HK-2 (cell line): ENCODE results near the gene ZNF507.
"Not testable (repeated sequence)": the region's sequence is repeated elsewhere in the genome, so short reads cannot be mapped to it uniquely, and the experiment has no call there.

Experiments used
- DNase-seq: peaks from one replicate; pipeline ENCODE4 v3.0.0-alpha.2; 2018; ENCODE audit not compliant: unreplicated experiment

ZNF507 gene

GRCh38 chr19:32407004-32407992, 61.9 kb downstream of the ZNF507 start:
- no peak for DNase-seq

GRCh38 chr19:32415246-32415645, 69.8 kb downstream of the ZNF507 start:
- no peak for DNase-seq

DNA sequence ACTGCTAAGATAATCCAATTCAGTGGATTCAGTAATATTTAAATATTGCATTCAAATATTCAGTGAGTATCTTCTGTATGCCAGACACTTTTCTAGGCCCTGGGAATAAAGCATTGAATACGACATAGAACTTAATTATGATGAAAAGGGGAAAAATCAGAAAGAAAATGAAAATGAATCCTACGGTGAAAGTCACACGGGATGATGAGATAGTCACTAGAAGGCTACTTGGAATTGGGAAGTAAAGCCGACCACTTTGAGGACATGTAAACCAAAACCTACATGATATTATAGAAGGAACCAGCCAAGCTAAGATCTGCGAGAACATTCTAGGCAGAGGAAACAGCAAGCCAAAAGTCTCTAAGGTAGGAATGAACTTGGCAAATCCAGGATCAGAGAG, 70.3 kb downstream of the ZNF507 start:
- DNase-seq = no peak

- no peak for DNase-seq
Observed at GRCh38 chr19:32416749-32417456, 71.5 kb downstream of the ZNF507 start.

GRCh38 chr19:32418155-32418554, 72.7 kb downstream of the ZNF507 start:
- no peak for DNase-seq

GRCh38 chr19:32421589-32422361, 76.4 kb downstream of the ZNF507 start:
- no peak for DNase-seq

- DNase-seq = no peak
Observed at GRCh38 chr19:32422435-32422834, 77.0 kb downstream of the ZNF507 start.

DNA sequence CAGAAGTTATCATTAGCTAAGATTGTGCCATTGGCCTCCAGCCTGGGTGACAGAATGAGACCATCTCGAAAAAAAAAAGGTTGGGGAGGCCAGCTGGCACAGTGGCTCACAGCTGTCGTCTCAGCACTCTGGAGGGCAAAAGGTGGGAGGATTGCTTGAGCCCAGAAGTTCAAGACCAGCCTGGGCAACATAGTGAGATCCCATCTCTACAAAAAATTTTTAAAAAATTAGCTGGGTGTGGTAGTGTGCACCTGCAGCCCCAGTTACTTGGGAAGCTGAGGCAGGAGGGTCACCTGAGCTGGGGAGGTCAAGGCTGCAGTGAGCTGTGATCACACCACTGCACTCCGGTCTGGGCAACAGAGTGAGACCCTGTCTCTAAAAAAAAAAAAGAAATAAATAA, 78.5 kb downstream of the ZNF507 start:
- not testable (repeated sequence) for DNase-seq

- no peak for DNase-seq
Observed at GRCh38 chr19:32427536-32427935, 82.1 kb downstream of the ZNF507 start.

DNA sequence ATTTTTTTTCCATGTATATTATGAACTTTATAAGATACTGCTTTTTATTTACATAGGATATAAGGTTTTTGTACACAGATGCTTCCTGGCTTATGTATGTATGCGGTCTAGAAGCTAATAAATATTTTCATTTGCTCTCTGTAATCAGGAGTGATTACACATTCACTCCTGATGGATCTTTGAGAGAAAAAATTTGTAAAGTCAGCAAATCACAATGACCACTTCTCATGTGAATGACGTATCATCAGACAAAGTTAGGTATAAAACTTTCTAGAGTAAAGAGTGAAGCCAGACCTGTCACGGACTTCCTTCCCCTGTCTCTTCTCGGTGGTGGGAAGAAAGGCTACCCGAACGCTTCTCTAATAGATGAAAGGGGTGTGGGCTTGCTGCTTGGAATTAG, 91.3 kb downstream of the ZNF507 start:
- DNase-seq = no peak

GRCh38 chr19:32437096-32437495, 91.7 kb downstream of the ZNF507 start:
- no peak for DNase-seq
